ENCODE measurements around the gene SYNPO2.

- TF ChIP-seq, protein P1, sequence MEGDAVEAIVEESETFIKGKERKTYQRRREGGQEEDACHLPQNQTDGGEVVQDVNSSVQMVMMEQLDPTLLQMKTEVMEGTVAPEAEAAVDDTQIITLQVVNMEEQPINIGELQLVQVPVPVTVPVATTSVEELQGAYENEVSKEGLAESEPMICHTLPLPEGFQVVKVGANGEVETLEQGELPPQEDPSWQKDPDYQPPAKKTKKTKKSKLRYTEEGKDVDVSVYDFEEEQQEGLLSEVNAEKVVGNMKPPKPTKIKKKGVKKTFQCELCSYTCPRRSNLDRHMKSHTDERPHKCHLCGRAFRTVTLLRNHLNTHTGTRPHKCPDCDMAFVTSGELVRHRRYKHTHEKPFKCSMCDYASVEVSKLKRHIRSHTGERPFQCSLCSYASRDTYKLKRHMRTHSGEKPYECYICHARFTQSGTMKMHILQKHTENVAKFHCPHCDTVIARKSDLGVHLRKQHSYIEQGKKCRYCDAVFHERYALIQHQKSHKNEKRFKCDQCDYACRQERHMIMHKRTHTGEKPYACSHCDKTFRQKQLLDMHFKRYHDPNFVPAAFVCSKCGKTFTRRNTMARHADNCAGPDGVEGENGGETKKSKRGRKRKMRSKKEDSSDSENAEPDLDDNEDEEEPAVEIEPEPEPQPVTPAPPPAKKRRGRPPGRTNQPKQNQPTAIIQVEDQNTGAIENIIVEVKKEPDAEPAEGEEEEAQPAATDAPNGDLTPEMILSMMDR (IDR thresholded peaks at IDR 0.05) = no peak
- TF ChIP-seq POLR2A (IDR thresholded peaks at IDR 0.05) = no peak
Measured at GRCh38 chr4:118957722-118958445, 69.2 kb downstream of the SYNPO2 start.

Data from testis (tissue), 2 donors.